ENCODE data around the gene FSCN2. TPM values are rescaled to one million over a fixed set of nuclear protein-coding genes. Genes with fewer than 3 reads are reported as not detected.

The FSCN2 gene
- total RNA-seq, 1 experiment from 2014 or later: 2.9 TPM

DNA sequence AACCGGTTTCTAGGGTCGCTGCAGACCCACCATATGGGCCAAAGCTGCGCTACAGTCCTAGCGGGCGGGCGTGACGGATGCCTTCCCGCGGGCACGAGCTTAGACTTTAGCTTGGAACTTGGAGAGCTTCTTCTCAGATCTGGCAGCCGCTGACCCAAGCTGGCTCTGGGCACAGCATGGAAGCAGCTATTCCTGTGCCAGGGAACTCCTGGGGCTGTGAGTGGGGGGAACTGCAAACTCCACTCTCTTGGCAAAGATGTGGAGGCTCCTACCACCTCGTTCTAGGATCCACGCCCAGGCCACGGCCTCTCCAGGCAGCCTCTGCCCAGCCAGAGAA is 15.1 kb downstream of the FSCN2 start:
- TF ChIP-seq, protein P1, sequence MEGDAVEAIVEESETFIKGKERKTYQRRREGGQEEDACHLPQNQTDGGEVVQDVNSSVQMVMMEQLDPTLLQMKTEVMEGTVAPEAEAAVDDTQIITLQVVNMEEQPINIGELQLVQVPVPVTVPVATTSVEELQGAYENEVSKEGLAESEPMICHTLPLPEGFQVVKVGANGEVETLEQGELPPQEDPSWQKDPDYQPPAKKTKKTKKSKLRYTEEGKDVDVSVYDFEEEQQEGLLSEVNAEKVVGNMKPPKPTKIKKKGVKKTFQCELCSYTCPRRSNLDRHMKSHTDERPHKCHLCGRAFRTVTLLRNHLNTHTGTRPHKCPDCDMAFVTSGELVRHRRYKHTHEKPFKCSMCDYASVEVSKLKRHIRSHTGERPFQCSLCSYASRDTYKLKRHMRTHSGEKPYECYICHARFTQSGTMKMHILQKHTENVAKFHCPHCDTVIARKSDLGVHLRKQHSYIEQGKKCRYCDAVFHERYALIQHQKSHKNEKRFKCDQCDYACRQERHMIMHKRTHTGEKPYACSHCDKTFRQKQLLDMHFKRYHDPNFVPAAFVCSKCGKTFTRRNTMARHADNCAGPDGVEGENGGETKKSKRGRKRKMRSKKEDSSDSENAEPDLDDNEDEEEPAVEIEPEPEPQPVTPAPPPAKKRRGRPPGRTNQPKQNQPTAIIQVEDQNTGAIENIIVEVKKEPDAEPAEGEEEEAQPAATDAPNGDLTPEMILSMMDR (IDR thresholded peaks at IDR 0.05; ENCODE audit: insufficient read depth in 1 of 2, low read depth in 1 of 2, low read length in 1 of 2, severe bottlenecking in 1 of 2, unreplicated experiment in 1 of 2): no peak
- intact Hi-C loops (cut with micrococcal nuclease; ENCODE audit: unreplicated experiment): no loop called here
- Mint-ChIP-seq H3K27me3 (ENCODE audit: insufficient read depth, unreplicated experiment) (no peaks in the 10 kb centered on the region), H3K4me3 (ENCODE audit: unreplicated experiment) (no peak overlapping the region), H3K27ac (ENCODE audit: unreplicated experiment) (no peak overlapping the region), H3K9me3 (ENCODE audit: unreplicated experiment) (no peaks in the 10 kb centered on the region), H3K4me1 (ENCODE audit: low read depth, unreplicated experiment) (no peaks in the 10 kb centered on the region), H3K36me3 (ENCODE audit: insufficient read depth, unreplicated experiment) (peaks cover 34% of the 10 kb centered on the region)
- H3K27me3 ChIP-seq (replicated peaks; ENCODE audit: control insufficient read depth, insufficient read depth, low read length): no peaks in the 10 kb centered on the region
- no peaks in the 10 kb centered on the region for H3K4me1 ChIP-seq
- CTCF ChIA-PET: interaction anchor here (0.6 kb wide), 1 partner anchor 131 kb away, joined by 5 read pairs; no protein-coding TSS in a partner anchor
- no peak for DNase-seq
- H3K36me3 ChIP-seq (ENCODE audit: control insufficient read depth, insufficient read depth, low read length): peaks cover 1% of the 10 kb centered on the region
- POLR2A ChIA-PET: interaction anchor here (0.9 kb wide), 1 partner anchor 9 kb away, joined by 4 read pairs; the partner anchor contains the start of gene FAAP100
- H3K9me3 ChIP-seq: no peaks in the 10 kb centered on the region
- no TSS peak for BruUV-seq (replicated peaks)
- no peak overlapping the region for H3K4me3 ChIP-seq (ENCODE audit: low read depth, low read length)

DNA sequence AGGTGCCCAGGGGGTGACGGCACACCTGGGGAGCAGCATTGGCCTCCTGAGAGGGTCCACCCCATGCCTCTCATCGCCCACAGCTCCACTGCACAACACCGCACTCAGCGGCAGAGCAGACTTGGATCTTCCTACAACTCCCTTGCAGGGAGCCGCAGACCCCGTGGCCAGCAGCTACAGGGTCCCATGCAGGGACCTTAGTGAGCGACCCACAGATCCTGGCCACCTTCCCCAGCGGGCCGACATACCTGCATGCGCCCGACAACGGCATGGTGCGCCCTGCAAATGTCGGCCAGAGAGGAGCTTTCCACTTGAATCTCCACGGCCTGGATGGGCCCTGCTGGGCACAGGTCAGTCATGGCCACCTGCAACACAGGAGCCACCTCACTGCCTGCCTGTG is 15.6 kb downstream of the FSCN2 start:
- Histone ChIP-seq H3K27me3 (replicated peaks; ENCODE audit: control insufficient read depth, insufficient read depth, low read length) (no peaks in the 10 kb centered on the region), H3K4me1 (no peaks in the 10 kb centered on the region), H3K36me3 (ENCODE audit: control insufficient read depth, insufficient read depth, low read length) (peaks cover 1% of the 10 kb centered on the region), H3K4me3 (ENCODE audit: low read depth, low read length) (no peak overlapping the region), H3K9me3 (no peaks in the 10 kb centered on the region)
- no TSS peak for BruUV-seq (replicated peaks)
- H3K36me3 Mint-ChIP-seq (ENCODE audit: insufficient read depth, unreplicated experiment): peaks cover 38% of the 10 kb centered on the region
- ChIA-PET POLR2A (interaction anchor here (0.9 kb wide), 1 partner anchor 9 kb away, joined by 4 read pairs; the partner anchor contains the start of gene FAAP100), CTCF (no interaction called here)
- no peaks in the 10 kb centered on the region for H3K4me1 Mint-ChIP-seq (ENCODE audit: low read depth, unreplicated experiment)
- no peak for DNase-seq
- H3K9me3 Mint-ChIP-seq (ENCODE audit: unreplicated experiment): no peaks in the 10 kb centered on the region
- intact Hi-C loops (cut with micrococcal nuclease; ENCODE audit: unreplicated experiment): no loop called here
- no peak overlapping the region for H3K27ac Mint-ChIP-seq (ENCODE audit: unreplicated experiment)
- TF ChIP-seq, protein P1 (IDR thresholded peaks at IDR 0.05; ENCODE audit: insufficient read depth in 1 of 2, low read depth in 1 of 2, low read length in 1 of 2, severe bottlenecking in 1 of 2, unreplicated experiment in 1 of 2): no peak
- no peak overlapping the region for H3K4me3 Mint-ChIP-seq (ENCODE audit: unreplicated experiment)
- H3K27me3 Mint-ChIP-seq (ENCODE audit: insufficient read depth, unreplicated experiment): no peaks in the 10 kb centered on the region

DNA sequence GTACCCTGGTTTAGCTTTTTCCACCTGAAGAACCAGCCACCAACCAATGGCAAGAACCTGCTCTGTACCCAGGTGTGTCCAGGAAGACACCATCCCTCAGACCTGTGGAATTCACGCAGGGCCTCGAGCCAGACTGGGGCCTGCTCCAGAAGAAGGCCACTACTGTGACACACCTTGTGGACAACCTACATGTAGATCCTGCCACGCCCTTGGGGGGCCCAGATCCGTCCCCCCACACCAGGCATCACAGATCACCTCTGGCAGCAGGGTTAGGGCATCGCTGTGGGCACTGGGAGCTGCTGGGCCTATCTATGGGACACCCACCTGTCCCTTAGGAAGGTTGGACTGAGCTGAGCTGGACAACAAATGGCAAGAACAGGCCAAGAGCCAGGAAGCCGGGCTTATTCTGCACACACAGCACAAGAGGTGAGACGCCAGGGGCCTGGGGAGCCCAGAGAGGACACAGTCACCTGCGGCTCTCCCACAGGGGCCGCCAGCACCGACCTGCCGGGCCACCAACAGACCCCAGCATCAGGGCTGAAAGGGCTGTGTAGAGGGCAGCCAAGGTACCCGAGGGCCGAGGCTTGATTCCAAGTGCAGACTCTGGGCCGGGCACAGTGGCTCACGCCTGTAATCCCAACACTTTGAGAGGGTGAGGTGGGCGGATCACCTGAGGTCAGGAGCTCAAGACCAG is 16.3 kb downstream of the FSCN2 start:
- POLR2A ChIA-PET: no interaction called here
- intact Hi-C loops (cut with micrococcal nuclease; ENCODE audit: unreplicated experiment): no loop called here
- no peak overlapping the region for H3K4me3 ChIP-seq (ENCODE audit: low read depth, low read length)
- no peaks in the 10 kb centered on the region for H3K4me1 ChIP-seq
- no peaks in the 10 kb centered on the region for H3K27me3 ChIP-seq (replicated peaks; ENCODE audit: control insufficient read depth, insufficient read depth, low read length)
- BruUV-seq (replicated peaks): no TSS peak
- no peak overlapping the region for H3K4me3 Mint-ChIP-seq (ENCODE audit: unreplicated experiment)
- no peak overlapping the region for H3K27ac Mint-ChIP-seq (ENCODE audit: unreplicated experiment)
- H3K9me3 Mint-ChIP-seq (ENCODE audit: unreplicated experiment): no peaks in the 10 kb centered on the region
- no peak for DNase-seq
- H3K4me1 Mint-ChIP-seq (ENCODE audit: low read depth, unreplicated experiment): no peaks in the 10 kb centered on the region
- no peaks in the 10 kb centered on the region for H3K27me3 Mint-ChIP-seq (ENCODE audit: insufficient read depth, unreplicated experiment)
- CTCF ChIA-PET: interaction anchor here (0.6 kb wide), 1 partner anchor 134 kb away, joined by 5 read pairs; no protein-coding TSS in a partner anchor
- H3K36me3 Mint-ChIP-seq (ENCODE audit: insufficient read depth, unreplicated experiment): peaks cover 44% of the 10 kb centered on the region
- H3K36me3 ChIP-seq (ENCODE audit: control insufficient read depth, insufficient read depth, low read length): peaks cover 1% of the 10 kb centered on the region
- TF ChIP-seq, protein P1 (IDR thresholded peaks at IDR 0.05; ENCODE audit: insufficient read depth in 1 of 2, low read depth in 1 of 2, low read length in 1 of 2, severe bottlenecking in 1 of 2, unreplicated experiment in 1 of 2): no peak
- no peaks in the 10 kb centered on the region for H3K9me3 ChIP-seq
